Measurements from ENCODE around the gene LITAF.

Gene LITAF

DNA sequence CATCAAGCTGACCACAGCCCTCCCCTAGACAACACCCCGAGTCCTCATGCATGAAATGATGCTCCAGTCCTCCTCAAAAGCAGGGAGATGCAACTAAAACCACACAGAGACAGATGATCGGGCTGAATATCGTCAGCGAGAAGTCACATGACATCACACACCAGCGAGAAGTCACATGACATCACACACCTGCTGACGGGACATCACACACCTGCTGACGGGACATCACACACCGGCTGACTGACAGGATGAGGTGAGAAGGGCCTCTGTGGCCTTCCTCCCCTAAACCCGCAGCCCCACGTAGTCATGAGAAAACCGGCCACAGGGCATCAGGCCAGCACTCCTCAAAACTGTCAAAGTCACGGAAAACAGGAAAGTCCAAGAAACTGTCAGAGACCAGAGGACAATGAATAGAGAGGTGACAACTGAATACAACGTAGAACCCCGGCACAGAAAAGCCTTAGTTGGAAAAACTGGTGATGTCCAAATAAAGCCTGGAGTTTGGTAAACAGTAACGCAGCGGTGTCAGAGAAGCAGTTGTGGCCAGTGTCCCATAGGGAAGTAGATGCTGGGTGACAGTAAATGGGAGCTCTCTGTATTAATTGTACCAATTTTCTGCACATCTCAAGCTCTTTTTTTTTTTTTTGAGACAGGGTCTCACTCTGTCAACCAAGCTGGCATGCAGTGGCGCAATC lies 14.3 kb downstream of the LITAF start:
- TF ChIP-seq, protein P1, sequence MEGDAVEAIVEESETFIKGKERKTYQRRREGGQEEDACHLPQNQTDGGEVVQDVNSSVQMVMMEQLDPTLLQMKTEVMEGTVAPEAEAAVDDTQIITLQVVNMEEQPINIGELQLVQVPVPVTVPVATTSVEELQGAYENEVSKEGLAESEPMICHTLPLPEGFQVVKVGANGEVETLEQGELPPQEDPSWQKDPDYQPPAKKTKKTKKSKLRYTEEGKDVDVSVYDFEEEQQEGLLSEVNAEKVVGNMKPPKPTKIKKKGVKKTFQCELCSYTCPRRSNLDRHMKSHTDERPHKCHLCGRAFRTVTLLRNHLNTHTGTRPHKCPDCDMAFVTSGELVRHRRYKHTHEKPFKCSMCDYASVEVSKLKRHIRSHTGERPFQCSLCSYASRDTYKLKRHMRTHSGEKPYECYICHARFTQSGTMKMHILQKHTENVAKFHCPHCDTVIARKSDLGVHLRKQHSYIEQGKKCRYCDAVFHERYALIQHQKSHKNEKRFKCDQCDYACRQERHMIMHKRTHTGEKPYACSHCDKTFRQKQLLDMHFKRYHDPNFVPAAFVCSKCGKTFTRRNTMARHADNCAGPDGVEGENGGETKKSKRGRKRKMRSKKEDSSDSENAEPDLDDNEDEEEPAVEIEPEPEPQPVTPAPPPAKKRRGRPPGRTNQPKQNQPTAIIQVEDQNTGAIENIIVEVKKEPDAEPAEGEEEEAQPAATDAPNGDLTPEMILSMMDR (IDR thresholded peaks at IDR 0.05; ENCODE audit: insufficient read depth, low read length, poor library complexity, severe bottlenecking): no peak
- no peak for TF ChIP-seq EZH2phosphoT487 (conservative IDR thresholded peaks at IDR 0.05; ENCODE audit: low read length)
- H3K27ac ChIP-seq (ENCODE audit: low read depth, low read length): no peak overlapping the region
- no peak overlapping the region for H3K9ac ChIP-seq (ENCODE audit: low read length)
- no peaks in the 10 kb centered on the region for H3F3A ChIP-seq (ENCODE audit: insufficient read depth)
- H3K4me3 ChIP-seq (ENCODE audit: insufficient read depth, low read length, poor library complexity, severe bottlenecking): no peak overlapping the region
- no peaks in the 10 kb centered on the region for H3K79me2 ChIP-seq (ENCODE audit: insufficient read depth, low read length)
- no peaks in the 10 kb centered on the region for H3K9me2 ChIP-seq (replicated peaks; ENCODE audit: insufficient read depth, low read length)
- H4K20me1 ChIP-seq (ENCODE audit: low read depth, low read length): no peaks in the 10 kb centered on the region
- H2AFZ ChIP-seq (ENCODE audit: low read depth, low read length, severe bottlenecking): no peak overlapping the region
- no peaks in the 10 kb centered on the region for H3K27me3 ChIP-seq (ENCODE audit: low read length)
- peak overlapping the region; percentile 8 for H3K4me2 ChIP-seq (ENCODE audit: low read depth, low read length, poor library complexity, severe bottlenecking)
- H3K9me3 ChIP-seq (ENCODE audit: insufficient read depth, low read length): no peaks in the 10 kb centered on the region
- H3K36me3 ChIP-seq (ENCODE audit: low read length): no peaks in the 10 kb centered on the region

DNA sequence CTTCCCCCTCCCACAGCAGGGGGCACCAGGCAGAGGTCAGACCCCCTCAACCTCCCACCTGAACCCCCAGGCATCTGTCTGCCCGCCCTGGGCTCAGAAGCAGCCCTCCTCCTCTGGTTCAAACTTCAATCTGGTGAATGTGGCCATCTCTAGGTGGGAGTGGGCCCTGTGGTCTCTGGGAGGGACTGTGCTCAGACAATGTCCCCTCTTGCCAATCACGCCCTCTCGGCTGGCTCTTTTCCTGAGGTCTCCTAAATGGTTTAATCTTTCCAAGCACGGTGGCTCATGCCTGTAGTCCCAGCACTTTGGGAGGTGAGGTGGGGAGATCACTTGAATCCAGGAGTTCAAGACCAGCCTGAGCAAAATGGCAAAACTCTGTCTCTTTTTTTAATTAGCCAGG lies 15.2 kb downstream of the LITAF start:
- no peak overlapping the region for H3K9ac ChIP-seq (ENCODE audit: low read length)
- no peaks in the 10 kb centered on the region for H3K9me3 ChIP-seq (ENCODE audit: insufficient read depth, low read length)
- no peak overlapping the region for H3K27ac ChIP-seq (ENCODE audit: low read depth, low read length)
- H3K4me2 ChIP-seq (ENCODE audit: low read depth, low read length, poor library complexity, severe bottlenecking): no peak overlapping the region
- H3K9me2 ChIP-seq (replicated peaks; ENCODE audit: insufficient read depth, low read length): no peaks in the 10 kb centered on the region
- no peaks in the 10 kb centered on the region for H3K27me3 ChIP-seq (ENCODE audit: low read length)
- no peaks in the 10 kb centered on the region for H3F3A ChIP-seq (ENCODE audit: insufficient read depth)
- no peaks in the 10 kb centered on the region for H4K20me1 ChIP-seq (ENCODE audit: low read depth, low read length)
- no peak overlapping the region for H2AFZ ChIP-seq (ENCODE audit: low read depth, low read length, severe bottlenecking)
- H3K79me2 ChIP-seq (ENCODE audit: insufficient read depth, low read length): no peaks in the 10 kb centered on the region
- TF ChIP-seq, protein P1 (IDR thresholded peaks at IDR 0.05; ENCODE audit: insufficient read depth, low read length, poor library complexity, severe bottlenecking): no peak
- no peak for TF ChIP-seq EZH2phosphoT487 (conservative IDR thresholded peaks at IDR 0.05; ENCODE audit: low read length)
- no peak overlapping the region for H3K4me3 ChIP-seq (ENCODE audit: insufficient read depth, low read length, poor library complexity, severe bottlenecking)
- H3K36me3 ChIP-seq (ENCODE audit: low read length): no peaks in the 10 kb centered on the region

DNA sequence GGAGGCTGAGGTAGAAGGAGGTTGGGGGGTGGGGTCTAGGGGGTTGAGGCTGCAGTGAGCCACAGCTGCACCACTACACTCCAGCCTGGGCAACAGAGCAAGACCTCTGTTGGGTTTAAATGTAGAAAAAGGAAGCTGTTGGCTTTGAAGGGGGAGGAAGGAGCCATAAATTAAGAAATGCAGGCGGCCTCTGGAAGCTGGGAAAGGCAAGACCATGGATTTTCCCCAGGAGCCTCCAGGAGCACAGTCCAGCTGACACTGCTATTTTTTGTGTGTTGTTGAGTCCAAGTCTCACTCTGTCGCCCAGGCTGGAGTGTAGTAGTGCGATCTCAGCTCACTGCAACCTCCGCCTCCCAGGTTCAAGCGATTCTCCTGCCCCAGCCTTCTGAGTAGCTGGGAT lies 15.9 kb downstream of the LITAF start:
- no peak overlapping the region for H3K9ac ChIP-seq (ENCODE audit: low read length)
- no peaks in the 10 kb centered on the region for H3K36me3 ChIP-seq (ENCODE audit: low read length)
- H3F3A ChIP-seq (ENCODE audit: insufficient read depth): no peaks in the 10 kb centered on the region
- H3K27me3 ChIP-seq (ENCODE audit: low read length): no peaks in the 10 kb centered on the region
- H3K4me3 ChIP-seq (ENCODE audit: insufficient read depth, low read length, poor library complexity, severe bottlenecking): no peak overlapping the region
- no peaks in the 10 kb centered on the region for H4K20me1 ChIP-seq (ENCODE audit: low read depth, low read length)
- H3K79me2 ChIP-seq (ENCODE audit: insufficient read depth, low read length): no peaks in the 10 kb centered on the region
- no peaks in the 10 kb centered on the region for H3K9me3 ChIP-seq (ENCODE audit: insufficient read depth, low read length)
- H3K9me2 ChIP-seq (replicated peaks; ENCODE audit: insufficient read depth, low read length): no peaks in the 10 kb centered on the region
- no peak overlapping the region for H3K27ac ChIP-seq (ENCODE audit: low read depth, low read length)
- H2AFZ ChIP-seq (ENCODE audit: low read depth, low read length, severe bottlenecking): no peak overlapping the region
- no peak for TF ChIP-seq EZH2phosphoT487 (conservative IDR thresholded peaks at IDR 0.05; ENCODE audit: low read length)
- TF ChIP-seq, protein P1 (IDR thresholded peaks at IDR 0.05; ENCODE audit: insufficient read depth, low read length, poor library complexity, severe bottlenecking): no peak
- H3K4me2 ChIP-seq (ENCODE audit: low read depth, low read length, poor library complexity, severe bottlenecking): no peak overlapping the region

All from SU-DHL-6 (cell line).